K562 (cell line): ENCODE results near the gene OSBPL3.

ENCODE experiments used
- BCOR ChIP-seq: fragments of 450-650 bp; IDR thresholded peaks from 2 replicates; pipeline ENCODE4 v1.6.1; 2016
- POLR2G ChIP-seq: fragments of 200-400 bp; formaldehyde crosslinking; IDR thresholded peaks from 2 replicates; pipeline ENCODE4 v1.6.1; 2017; ENCODE audit warnings: low read depth, mild to moderate bottlenecking, antibody characterized with exemption, low read length, moderate library complexity
- SOX6 ChIP-seq: fragments of 450-650 bp; IDR thresholded peaks from 2 replicates; pipeline ENCODE4 v1.6.1; 2014; ENCODE audit warnings: mild to moderate bottlenecking
- YY1 ChIP-seq, 3 experiments: IDR thresholded peaks; 2 replicates each; pipeline ENCODE4 v1.6.1; 2011; ENCODE audit warnings: low read length in 2 of 3, mild to moderate bottlenecking in 2 of 3, moderate library complexity in 2 of 3, borderline replicate concordance in 1 of 3, control low read depth in 1 of 3, low read depth in 1 of 3; ENCODE audit not compliant: insufficient read depth in 3 of 3, insufficient replicate concordance in 2 of 3, control insufficient read depth in 1 of 3, insufficient read length in 1 of 3; ENCODE audit errors: extremely low read depth in 1 of 3
- ZNF707 ChIP-seq: fragments of 250-450 bp; sonication (Bioruptor Pico); conservative IDR thresholded peaks from 2 replicates; pipeline ENCODE4 v1.8.0; 2022; ENCODE audit warnings: inconsistent platforms, mild to moderate bottlenecking, moderate library complexity
- ZNF830 ChIP-seq: fragments of 250-450 bp; sonication (Bioruptor Pico); IDR thresholded peaks from 2 replicates; pipeline ENCODE4 v1.5.0; 2021; ENCODE audit warnings: mild to moderate bottlenecking
- TF ChIP-seq, protein P1 (sequence below), 3 experiments: IDR thresholded peaks in 2 of 3; conservative IDR thresholded peaks in 1 of 3; 2 replicates each; pipeline ENCODE4 v1.5.1; 2011 to 2012; ENCODE audit warnings: low read length in 3 of 3, mild to moderate bottlenecking in 3 of 3, control low read depth in 2 of 3, improper control_type of control experiment in 1 of 3, inconsistent platforms in 1 of 3, low read depth in 1 of 3, mixed read lengths in 1 of 3, moderate library complexity in 1 of 3; ENCODE audit not compliant: insufficient read depth in 2 of 3
- TF ChIP-seq, protein P2 (sequence below): fragments of 250-450 bp; sonication (Bioruptor Pico); IDR thresholded peaks from 2 replicates; pipeline ENCODE4 v1.8.0; 2022; ENCODE audit warnings: moderate library complexity, mild to moderate bottlenecking, inconsistent platforms

DNA sequence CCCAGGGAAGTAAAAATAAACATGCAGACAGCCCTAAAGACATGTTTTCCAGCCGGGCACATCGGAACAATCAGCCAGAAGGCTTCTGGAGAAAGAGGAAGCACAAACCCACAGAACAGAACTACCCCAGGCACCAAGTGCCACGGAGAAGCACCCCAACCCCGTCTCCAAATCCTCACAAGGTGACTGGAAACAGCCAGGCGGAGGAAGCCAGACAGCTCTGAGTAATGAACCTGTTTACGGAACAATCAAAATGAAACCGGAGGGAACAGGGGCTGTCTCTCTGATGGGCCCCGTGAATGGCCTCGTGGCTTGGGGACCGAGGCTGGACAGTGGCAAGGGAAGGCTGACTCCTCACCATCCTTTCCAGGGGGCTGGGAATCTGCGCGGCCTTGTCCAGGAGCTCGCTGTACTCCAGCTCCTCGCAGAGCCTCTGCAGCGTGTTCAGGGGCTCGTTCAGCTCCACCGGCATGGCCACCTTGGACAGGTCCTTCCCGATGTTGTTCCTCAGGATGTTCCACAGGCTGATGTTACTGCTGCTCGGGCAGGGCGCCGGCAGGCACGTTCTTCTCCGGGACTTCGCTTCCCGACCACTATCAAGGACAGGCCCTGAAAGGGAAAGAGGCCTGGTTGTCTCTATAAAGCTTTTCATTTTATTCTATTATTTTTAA, 145.7 kb downstream of the OSBPL3 start:
- TF ChIP-seq SOX6 (no peak), POLR2G (no peak), ZNF707 (CRISPR knock-in tag) (no peak), ZNF830 (CRISPR knock-in tag) (no peak), BCOR (no peak), YY1 (IDR thresholded peaks at IDR 0.05; ENCODE audit: borderline replicate concordance in 1 of 3, control insufficient read depth in 1 of 3, extremely low read depth in 1 of 3, insufficient read depth in 3 of 3, insufficient read length in 1 of 3, insufficient replicate concordance in 2 of 3, low read depth in 1 of 3, low read length in 2 of 3) (no peak)
- TF ChIP-seq, protein P1, sequence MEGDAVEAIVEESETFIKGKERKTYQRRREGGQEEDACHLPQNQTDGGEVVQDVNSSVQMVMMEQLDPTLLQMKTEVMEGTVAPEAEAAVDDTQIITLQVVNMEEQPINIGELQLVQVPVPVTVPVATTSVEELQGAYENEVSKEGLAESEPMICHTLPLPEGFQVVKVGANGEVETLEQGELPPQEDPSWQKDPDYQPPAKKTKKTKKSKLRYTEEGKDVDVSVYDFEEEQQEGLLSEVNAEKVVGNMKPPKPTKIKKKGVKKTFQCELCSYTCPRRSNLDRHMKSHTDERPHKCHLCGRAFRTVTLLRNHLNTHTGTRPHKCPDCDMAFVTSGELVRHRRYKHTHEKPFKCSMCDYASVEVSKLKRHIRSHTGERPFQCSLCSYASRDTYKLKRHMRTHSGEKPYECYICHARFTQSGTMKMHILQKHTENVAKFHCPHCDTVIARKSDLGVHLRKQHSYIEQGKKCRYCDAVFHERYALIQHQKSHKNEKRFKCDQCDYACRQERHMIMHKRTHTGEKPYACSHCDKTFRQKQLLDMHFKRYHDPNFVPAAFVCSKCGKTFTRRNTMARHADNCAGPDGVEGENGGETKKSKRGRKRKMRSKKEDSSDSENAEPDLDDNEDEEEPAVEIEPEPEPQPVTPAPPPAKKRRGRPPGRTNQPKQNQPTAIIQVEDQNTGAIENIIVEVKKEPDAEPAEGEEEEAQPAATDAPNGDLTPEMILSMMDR (IDR thresholded peaks at IDR 0.05 in 2 of 3, conservative IDR thresholded peaks at IDR 0.05 in 1 of 3; ENCODE audit: insufficient read depth in 2 of 3, low read depth in 1 of 3, low read length in 3 of 3), result no peak
- TF ChIP-seq, protein P2, sequence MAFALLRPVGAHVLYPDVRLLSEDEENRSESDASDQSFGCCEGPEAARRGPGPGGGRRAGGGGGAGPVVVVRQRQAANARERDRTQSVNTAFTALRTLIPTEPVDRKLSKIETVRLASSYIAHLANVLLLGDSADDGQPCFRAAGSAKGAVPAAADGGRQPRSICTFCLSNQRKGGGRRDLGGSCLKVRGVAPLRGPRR, result no peak
